Measurements from ENCODE around the gene KIAA0232. TPM values are rescaled to one million over a fixed set of nuclear protein-coding genes. Genes with fewer than 3 reads are reported as not detected.

The KIAA0232 gene
- total and polyA plus RNA-seq, 9 of the 15 experiments (the other 6 are each of a cell fraction or from before 2014, with no cell fraction given), result 3.5 to 17.4 (median 13.0) TPM

GRCh38 chr4:6783111-6783981 lies 819 bp downstream of the KIAA0232 start (continued):
- TF ChIP-seq, protein P1, sequence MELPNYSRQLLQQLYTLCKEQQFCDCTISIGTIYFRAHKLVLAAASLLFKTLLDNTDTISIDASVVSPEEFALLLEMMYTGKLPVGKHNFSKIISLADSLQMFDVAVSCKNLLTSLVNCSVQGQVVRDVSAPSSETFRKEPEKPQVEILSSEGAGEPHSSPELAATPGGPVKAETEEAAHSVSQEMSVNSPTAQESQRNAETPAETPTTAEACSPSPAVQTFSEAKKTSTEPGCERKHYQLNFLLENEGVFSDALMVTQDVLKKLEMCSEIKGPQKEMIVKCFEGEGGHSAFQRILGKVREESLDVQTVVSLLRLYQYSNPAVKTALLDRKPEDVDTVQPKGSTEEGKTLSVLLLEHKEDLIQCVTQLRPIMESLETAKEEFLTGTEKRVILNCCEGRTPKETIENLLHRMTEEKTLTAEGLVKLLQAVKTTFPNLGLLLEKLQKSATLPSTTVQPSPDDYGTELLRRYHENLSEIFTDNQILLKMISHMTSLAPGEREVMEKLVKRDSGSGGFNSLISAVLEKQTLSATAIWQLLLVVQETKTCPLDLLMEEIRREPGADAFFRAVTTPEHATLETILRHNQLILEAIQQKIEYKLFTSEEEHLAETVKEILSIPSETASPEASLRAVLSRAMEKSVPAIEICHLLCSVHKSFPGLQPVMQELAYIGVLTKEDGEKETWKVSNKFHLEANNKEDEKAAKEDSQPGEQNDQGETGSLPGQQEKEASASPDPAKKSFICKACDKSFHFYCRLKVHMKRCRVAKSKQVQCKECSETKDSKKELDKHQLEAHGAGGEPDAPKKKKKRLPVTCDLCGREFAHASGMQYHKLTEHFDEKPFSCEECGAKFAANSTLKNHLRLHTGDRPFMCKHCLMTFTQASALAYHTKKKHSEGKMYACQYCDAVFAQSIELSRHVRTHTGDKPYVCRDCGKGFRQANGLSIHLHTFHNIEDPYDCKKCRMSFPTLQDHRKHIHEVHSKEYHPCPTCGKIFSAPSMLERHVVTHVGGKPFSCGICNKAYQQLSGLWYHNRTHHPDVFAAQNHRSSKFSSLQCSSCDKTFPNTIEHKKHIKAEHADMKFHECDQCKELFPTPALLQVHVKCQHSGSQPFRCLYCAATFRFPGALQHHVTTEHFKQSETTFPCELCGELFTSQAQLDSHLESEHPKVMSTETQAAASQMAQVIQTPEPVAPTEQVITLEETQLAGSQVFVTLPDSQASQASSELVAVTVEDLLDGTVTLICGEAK (IDR thresholded peaks at IDR 0.05), result no peak
- TF ChIP-seq, protein P1 (CRISPR knock-in tag; IDR thresholded peaks at IDR 0.05), result no peak
- TF ChIP-seq ZNF3 (CRISPR knock-in tag; IDR thresholded peaks at IDR 0.05) (no peak), ZSCAN32 (CRISPR knock-in tag; IDR thresholded peaks at IDR 0.05) (no peak), SREBF1 (IDR thresholded peaks at IDR 0.05; ENCODE audit: borderline replicate concordance, low read depth, low read length) (no peak), RCOR1 (IDR thresholded peaks at IDR 0.05; ENCODE audit: borderline replicate concordance in 1 of 2, low read depth in 2 of 2, low read length in 2 of 2) (no peak), PML (IDR thresholded peaks at IDR 0.05; ENCODE audit: low read length) (peak; percentile 35; the same call in 1 of the 2 replicates), SNAPC5 (CRISPR knock-in tag; IDR thresholded peaks at IDR 0.05) (no peak), ZNF589 (CRISPR knock-in tag; IDR thresholded peaks at IDR 0.05; ENCODE audit: low read depth) (no peak), TAF1 (IDR thresholded peaks at IDR 0.05; ENCODE audit: control insufficient read depth, extremely low read depth, insufficient read depth, low read length, severe bottlenecking) (peak; percentile 74), SRSF3 (IDR thresholded peaks at IDR 0.05; ENCODE audit: insufficient read depth, low read length) (no peak), SIRT6 (IDR thresholded peaks at IDR 0.05; ENCODE audit: low read depth, low read length) (no peak), ARID2 (IDR thresholded peaks at IDR 0.05) (no peak), ZBTB1 (CRISPR knock-in tag; IDR thresholded peaks at IDR 0.05; ENCODE audit: borderline replicate concordance, low read depth) (no peak)
- TF ChIP-seq, protein P2, sequence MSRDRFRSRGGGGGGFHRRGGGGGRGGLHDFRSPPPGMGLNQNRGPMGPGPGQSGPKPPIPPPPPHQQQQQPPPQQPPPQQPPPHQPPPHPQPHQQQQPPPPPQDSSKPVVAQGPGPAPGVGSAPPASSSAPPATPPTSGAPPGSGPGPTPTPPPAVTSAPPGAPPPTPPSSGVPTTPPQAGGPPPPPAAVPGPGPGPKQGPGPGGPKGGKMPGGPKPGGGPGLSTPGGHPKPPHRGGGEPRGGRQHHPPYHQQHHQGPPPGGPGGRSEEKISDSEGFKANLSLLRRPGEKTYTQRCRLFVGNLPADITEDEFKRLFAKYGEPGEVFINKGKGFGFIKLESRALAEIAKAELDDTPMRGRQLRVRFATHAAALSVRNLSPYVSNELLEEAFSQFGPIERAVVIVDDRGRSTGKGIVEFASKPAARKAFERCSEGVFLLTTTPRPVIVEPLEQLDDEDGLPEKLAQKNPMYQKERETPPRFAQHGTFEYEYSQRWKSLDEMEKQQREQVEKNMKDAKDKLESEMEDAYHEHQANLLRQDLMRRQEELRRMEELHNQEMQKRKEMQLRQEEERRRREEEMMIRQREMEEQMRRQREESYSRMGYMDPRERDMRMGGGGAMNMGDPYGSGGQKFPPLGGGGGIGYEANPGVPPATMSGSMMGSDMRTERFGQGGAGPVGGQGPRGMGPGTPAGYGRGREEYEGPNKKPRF (IDR thresholded peaks at IDR 0.05; ENCODE audit: low read depth, low read length), result no peak

Measured in K562 (cell line).